Fibroblast of villous mesenchyme (primary cell): ENCODE data around the gene ST3GAL5. TPM values are rescaled to one million over a fixed set of nuclear protein-coding genes. Genes with fewer than 3 reads are reported as not detected.

Experiments
- DNase-seq: peaks from one replicate; pipeline ENCODE4 v3.0.0-alpha.2; 2010; ENCODE audit warnings: low read depth
- H3K4me3 ChIP-seq: 2 replicates; pipeline ENCODE4 v1.5.1; 2011; ENCODE audit warnings: low read depth, mild to moderate bottlenecking, low read length
- total RNA-seq: library from RNA; depleted of rRNA; stranded (reverse); fragments of >200 nt; gene quantifications from 2 replicates; pipeline ENCODE4 v1.2.3, GENCODE V29; 2012
- TF ChIP-seq, protein P1 (sequence below): IDR thresholded peaks from 2 replicates; pipeline ENCODE4 v1.5.1; 2012; ENCODE audit warnings: low read depth, mild to moderate bottlenecking, low read length; ENCODE audit not compliant: insufficient read depth

The ST3GAL5 gene
- total RNA-seq, 1 donor: 27.6 TPM

- H3K4me3 ChIP-seq: no peak overlapping the region
- DNase-seq: no peak
- TF ChIP-seq, protein P1, sequence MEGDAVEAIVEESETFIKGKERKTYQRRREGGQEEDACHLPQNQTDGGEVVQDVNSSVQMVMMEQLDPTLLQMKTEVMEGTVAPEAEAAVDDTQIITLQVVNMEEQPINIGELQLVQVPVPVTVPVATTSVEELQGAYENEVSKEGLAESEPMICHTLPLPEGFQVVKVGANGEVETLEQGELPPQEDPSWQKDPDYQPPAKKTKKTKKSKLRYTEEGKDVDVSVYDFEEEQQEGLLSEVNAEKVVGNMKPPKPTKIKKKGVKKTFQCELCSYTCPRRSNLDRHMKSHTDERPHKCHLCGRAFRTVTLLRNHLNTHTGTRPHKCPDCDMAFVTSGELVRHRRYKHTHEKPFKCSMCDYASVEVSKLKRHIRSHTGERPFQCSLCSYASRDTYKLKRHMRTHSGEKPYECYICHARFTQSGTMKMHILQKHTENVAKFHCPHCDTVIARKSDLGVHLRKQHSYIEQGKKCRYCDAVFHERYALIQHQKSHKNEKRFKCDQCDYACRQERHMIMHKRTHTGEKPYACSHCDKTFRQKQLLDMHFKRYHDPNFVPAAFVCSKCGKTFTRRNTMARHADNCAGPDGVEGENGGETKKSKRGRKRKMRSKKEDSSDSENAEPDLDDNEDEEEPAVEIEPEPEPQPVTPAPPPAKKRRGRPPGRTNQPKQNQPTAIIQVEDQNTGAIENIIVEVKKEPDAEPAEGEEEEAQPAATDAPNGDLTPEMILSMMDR: no peak
Measured at GRCh38 chr2:85871494-85872164, 17.2 kb downstream of the ST3GAL5 start.

GRCh38 chr2:85868822-85869221, 20.0 kb downstream of the ST3GAL5 start:
- no peak overlapping the region for H3K4me3 ChIP-seq
- TF ChIP-seq, protein P1: no peak
- no peak for DNase-seq

DNA sequence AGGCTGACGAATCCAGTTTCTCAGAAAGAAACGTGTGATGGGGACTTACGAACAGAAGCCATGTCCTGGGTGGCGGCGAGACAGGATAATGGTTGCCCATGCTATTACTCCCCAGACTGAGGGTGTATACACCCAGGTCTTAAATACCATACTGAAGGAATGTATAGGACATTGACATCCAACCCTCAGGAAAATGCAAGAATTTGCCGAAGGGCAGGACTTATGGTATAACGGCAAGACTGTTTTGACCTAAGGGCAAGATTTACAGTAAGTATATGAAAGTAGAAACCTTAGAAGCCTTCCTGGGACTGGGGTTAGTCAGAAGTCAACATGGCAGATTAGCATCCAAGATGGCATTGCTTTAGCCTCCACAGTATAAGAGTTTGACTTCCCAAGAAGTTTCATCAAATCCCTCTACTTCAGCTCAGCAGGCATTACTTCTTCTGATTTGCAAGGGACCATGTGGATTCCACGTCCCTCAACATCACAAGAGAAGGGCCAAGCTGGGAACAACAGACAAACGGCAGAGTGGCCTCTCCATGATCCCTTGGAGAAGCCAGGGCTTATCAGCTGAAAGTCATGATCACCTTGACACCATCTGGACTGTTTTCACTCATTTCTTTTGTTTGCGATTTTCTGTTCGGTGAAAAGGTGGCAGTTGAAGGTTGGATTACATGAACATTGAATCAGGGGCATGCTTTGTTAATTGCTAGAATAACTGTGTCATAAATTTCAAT, 21.1 kb downstream of the ST3GAL5 start:
- TF ChIP-seq, protein P1: no peak
- no peak overlapping the region for H3K4me3 ChIP-seq
- DNase-seq: no peak

GRCh38 chr2:85867121-85867520, 21.7 kb downstream of the ST3GAL5 start:
- no peak overlapping the region for H3K4me3 ChIP-seq
- TF ChIP-seq, protein P1: no peak

GRCh38 chr2:85866165-85866659, 22.6 kb downstream of the ST3GAL5 start:
- H3K4me3 ChIP-seq: no peak overlapping the region
- TF ChIP-seq, protein P1: no peak
- DNase-seq: peak; percentile 14

More at GRCh38 chr2:85867121-85867520, 21.7 kb downstream of the ST3GAL5 start:
- no peak for DNase-seq

- TF ChIP-seq, protein P1: no peak
- no peak overlapping the region for H3K4me3 ChIP-seq
- DNase-seq: peak; percentile 76
Measured at GRCh38 chr2:85865539-85866164, 23.1 kb downstream of the ST3GAL5 start.
